ENCODE results near the gene KCNJ9.

DNA sequence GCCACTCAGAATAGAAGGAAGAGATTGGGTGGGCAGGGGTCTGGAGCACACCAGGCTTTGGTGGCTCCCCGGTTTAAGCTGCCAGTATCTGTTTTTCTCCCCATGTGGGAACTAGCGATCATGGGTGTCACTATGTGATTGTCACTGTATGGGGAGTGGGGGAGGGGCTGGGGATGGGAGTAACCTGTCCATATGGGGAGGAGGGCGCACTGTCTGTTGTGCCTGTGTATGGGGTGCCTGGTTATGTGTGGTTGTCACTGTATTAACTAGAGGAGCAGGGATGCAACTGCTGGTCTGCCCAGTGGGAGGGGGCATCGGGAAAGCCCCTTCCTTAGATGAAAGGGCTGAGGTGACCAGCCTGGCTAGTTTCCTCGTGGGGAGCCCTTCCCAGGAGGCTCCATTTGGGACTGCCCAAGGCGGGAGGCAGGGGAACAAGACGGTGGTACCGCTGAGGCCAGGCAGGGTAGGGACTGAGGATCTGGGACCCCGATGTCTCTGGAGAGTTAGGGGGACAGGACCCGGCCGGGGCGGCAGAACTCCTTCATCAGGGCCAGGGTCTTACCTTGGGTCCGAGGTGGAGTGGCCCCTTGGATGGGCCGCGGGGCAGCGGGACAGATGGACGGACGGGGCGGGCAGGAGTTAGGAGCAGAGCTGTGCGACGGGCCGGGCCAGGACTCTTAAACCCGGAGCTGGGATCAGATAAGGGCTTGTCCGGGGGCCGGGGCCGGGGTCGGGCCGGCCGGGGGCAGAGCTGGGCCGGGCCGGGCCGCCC lies 11.7 kb upstream of the KCNJ9 start, which contains the start of gene KCNJ10:
- TF ChIP-seq CTCF (conservative IDR thresholded peaks at IDR 0.05; ENCODE audit: low read depth in 2 of 2) = no peak
- TF ChIP-seq POLR2AphosphoS5 (IDR thresholded peaks at IDR 0.05; ENCODE audit: low read depth) = no peak
- TF ChIP-seq EZH2 (IDR thresholded peaks at IDR 0.05; ENCODE audit: low read depth, unreplicated experiment) = no peak
- no peak for TF ChIP-seq JUNB (IDR thresholded peaks at IDR 0.05; ENCODE audit: unreplicated experiment)
- TF ChIP-seq CREB1 (CRISPR knock-in tag; IDR thresholded peaks at IDR 0.05; ENCODE audit: low read depth) = no peak
- TF ChIP-seq, protein P1, sequence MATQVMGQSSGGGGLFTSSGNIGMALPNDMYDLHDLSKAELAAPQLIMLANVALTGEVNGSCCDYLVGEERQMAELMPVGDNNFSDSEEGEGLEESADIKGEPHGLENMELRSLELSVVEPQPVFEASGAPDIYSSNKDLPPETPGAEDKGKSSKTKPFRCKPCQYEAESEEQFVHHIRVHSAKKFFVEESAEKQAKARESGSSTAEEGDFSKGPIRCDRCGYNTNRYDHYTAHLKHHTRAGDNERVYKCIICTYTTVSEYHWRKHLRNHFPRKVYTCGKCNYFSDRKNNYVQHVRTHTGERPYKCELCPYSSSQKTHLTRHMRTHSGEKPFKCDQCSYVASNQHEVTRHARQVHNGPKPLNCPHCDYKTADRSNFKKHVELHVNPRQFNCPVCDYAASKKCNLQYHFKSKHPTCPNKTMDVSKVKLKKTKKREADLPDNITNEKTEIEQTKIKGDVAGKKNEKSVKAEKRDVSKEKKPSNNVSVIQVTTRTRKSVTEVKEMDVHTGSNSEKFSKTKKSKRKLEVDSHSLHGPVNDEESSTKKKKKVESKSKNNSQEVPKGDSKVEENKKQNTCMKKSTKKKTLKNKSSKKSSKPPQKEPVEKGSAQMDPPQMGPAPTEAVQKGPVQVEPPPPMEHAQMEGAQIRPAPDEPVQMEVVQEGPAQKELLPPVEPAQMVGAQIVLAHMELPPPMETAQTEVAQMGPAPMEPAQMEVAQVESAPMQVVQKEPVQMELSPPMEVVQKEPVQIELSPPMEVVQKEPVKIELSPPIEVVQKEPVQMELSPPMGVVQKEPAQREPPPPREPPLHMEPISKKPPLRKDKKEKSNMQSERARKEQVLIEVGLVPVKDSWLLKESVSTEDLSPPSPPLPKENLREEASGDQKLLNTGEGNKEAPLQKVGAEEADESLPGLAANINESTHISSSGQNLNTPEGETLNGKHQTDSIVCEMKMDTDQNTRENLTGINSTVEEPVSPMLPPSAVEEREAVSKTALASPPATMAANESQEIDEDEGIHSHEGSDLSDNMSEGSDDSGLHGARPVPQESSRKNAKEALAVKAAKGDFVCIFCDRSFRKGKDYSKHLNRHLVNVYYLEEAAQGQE (IDR thresholded peaks at IDR 0.05; ENCODE audit: unreplicated experiment) = no peak
- no peak for TF ChIP-seq ZNF114 (CRISPR knock-in tag; IDR thresholded peaks at IDR 0.05)
- TF ChIP-seq NANOG (IDR thresholded peaks at IDR 0.05; ENCODE audit: borderline replicate concordance) = no peak
- no peak for TF ChIP-seq EZH2phosphoT487 (IDR thresholded peaks at IDR 0.05; ENCODE audit: unreplicated experiment)
